Thyroid gland (tissue), 4 donors: ENCODE measurements around the gene MAP3K3.

Experiments used
- POLR2A ChIP-seq, 2 donors: fragments of 450-650 bp; IDR thresholded peaks; one replicate each; pipeline ENCODE4 v1.6.1; 2017; ENCODE audit warnings: antibody characterized with exemption in 2 of 2, mild to moderate bottlenecking in 2 of 2, moderate library complexity in 1 of 2
- TF ChIP-seq, protein P1 (sequence below), 6 experiments: fragments of 200-600 bp in 3 of 6; fragments of 450-650 bp in 3 of 6; sonication (generic) in 3 of 6; IDR thresholded peaks; one replicate each; pipeline ENCODE4 v1.5.1; 2016 to 2019; ENCODE audit warnings: antibody characterized with exemption in 6 of 6, mild to moderate bottlenecking in 2 of 6, inconsistent platforms in 1 of 6, moderate library complexity in 1 of 6

- TF ChIP-seq POLR2A (IDR thresholded peaks at IDR 0.05), result no peak
- TF ChIP-seq, protein P1, sequence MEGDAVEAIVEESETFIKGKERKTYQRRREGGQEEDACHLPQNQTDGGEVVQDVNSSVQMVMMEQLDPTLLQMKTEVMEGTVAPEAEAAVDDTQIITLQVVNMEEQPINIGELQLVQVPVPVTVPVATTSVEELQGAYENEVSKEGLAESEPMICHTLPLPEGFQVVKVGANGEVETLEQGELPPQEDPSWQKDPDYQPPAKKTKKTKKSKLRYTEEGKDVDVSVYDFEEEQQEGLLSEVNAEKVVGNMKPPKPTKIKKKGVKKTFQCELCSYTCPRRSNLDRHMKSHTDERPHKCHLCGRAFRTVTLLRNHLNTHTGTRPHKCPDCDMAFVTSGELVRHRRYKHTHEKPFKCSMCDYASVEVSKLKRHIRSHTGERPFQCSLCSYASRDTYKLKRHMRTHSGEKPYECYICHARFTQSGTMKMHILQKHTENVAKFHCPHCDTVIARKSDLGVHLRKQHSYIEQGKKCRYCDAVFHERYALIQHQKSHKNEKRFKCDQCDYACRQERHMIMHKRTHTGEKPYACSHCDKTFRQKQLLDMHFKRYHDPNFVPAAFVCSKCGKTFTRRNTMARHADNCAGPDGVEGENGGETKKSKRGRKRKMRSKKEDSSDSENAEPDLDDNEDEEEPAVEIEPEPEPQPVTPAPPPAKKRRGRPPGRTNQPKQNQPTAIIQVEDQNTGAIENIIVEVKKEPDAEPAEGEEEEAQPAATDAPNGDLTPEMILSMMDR (IDR thresholded peaks at IDR 0.05), result no peak
Measured at GRCh38 chr17:63610854-63611253, 11.4 kb upstream of the MAP3K3 start.
